WTC11 (cell line): ENCODE results near the gene ADNP2.

Experiments used
- AFF4 ChIP-seq: sonication (generic); formaldehyde crosslinking; IDR thresholded peaks from 2 replicates; pipeline ENCODE4 v1.8.1; 2023; ENCODE audit warnings: mild to moderate bottlenecking, missing genetic modification reagents, borderline replicate concordance
- ATF3 ChIP-seq: sonication (generic); formaldehyde crosslinking; conservative IDR thresholded peaks from 2 replicates; pipeline ENCODE4 v1.8.1; 2022; ENCODE audit warnings: mild to moderate bottlenecking, missing genetic modification reagents
- CBFB ChIP-seq: sonication (generic); formaldehyde crosslinking; IDR thresholded peaks from 2 replicates; pipeline ENCODE4 v1.8.1; 2022; ENCODE audit warnings: mild to moderate bottlenecking, low read depth, missing genetic modification reagents
- CTCF ChIP-seq: fragments of 200-600 bp; IDR thresholded peaks from 2 replicates; pipeline ENCODE4 v1.8.0; 2022; ENCODE audit warnings: antibody characterized with exemption
- FOXJ3 ChIP-seq: sonication (generic); formaldehyde crosslinking; IDR thresholded peaks from 2 replicates; pipeline ENCODE4 v1.9.0; 2021; ENCODE audit warnings: missing genetic modification reagents, mild to moderate bottlenecking, borderline replicate concordance
- IRF1 ChIP-seq: sonication (generic); formaldehyde crosslinking; IDR thresholded peaks from 2 replicates; pipeline ENCODE4 v1.8.0; 2023; ENCODE audit warnings: missing genetic modification reagents
- MAX ChIP-seq: sonication (generic); formaldehyde crosslinking; IDR thresholded peaks from 2 replicates; pipeline ENCODE4 v1.8.0; 2022; ENCODE audit warnings: mild to moderate bottlenecking, missing genetic modification reagents
- NFYB ChIP-seq: sonication (generic); formaldehyde crosslinking; conservative IDR thresholded peaks from 2 replicates; pipeline ENCODE4 v1.8.0; 2022; ENCODE audit warnings: low read depth, missing genetic modification reagents
- NR3C1 ChIP-seq: sonication (generic); formaldehyde crosslinking; conservative IDR thresholded peaks from 2 replicates; pipeline ENCODE4 v1.8.1; 2023; ENCODE audit warnings: low read depth, mild to moderate bottlenecking, missing genetic modification reagents
- SMAD3 ChIP-seq: sonication (generic); formaldehyde crosslinking; IDR thresholded peaks from 2 replicates; pipeline ENCODE4 v1.8.0; 2022; ENCODE audit warnings: missing genetic modification reagents, mild to moderate bottlenecking, borderline replicate concordance
- TEAD4 ChIP-seq: sonication (generic); formaldehyde crosslinking; IDR thresholded peaks from 2 replicates; pipeline ENCODE4 v1.8.0; 2022; ENCODE audit warnings: mild to moderate bottlenecking, missing genetic modification reagents
- USF1 ChIP-seq: sonication (generic); formaldehyde crosslinking; IDR thresholded peaks from 2 replicates; pipeline ENCODE4 v1.8.0; 2022; ENCODE audit warnings: mild to moderate bottlenecking, missing genetic modification reagents

GRCh38 chr18:80140455-80140985 lies 31.5 kb downstream of the ADNP2 start:
- TF ChIP-seq ATF3 (CRISPR knock-in tag) = no peak
- TF ChIP-seq CTCF = no peak
- TF ChIP-seq CBFB (CRISPR knock-in tag) = no peak
- no peak for TF ChIP-seq MAX (CRISPR knock-in tag)
- TF ChIP-seq NFYB = no peak
- TF ChIP-seq SMAD3 = no peak
- TF ChIP-seq USF1 (CRISPR knock-in tag) = no peak
- TF ChIP-seq NR3C1 (CRISPR knock-in tag) = no peak
- no peak for TF ChIP-seq TEAD4 (CRISPR knock-in tag)
- TF ChIP-seq IRF1 = no peak
- no peak for TF ChIP-seq AFF4 (CRISPR knock-in tag)
- TF ChIP-seq FOXJ3 (CRISPR knock-in tag) = no peak
